Nephron (organoid): ENCODE measurements around the gene FUT8.

Source experiments
- H3K27ac Mint-ChIP-seq, 3 experiments: 2 replicates each; pipeline ENCODE4 v1.8.0; 2020; ENCODE audit warnings: mixed read lengths in 3 of 3, mild to moderate bottlenecking in 2 of 3, moderate library complexity in 1 of 3
- H3K27me3 Mint-ChIP-seq: 2 replicates; pipeline ENCODE4 v1.8.0; 2021; ENCODE audit warnings: low read depth, mild to moderate bottlenecking, moderate library complexity, mixed read lengths
- H3K36me3 Mint-ChIP-seq: 2 replicates; pipeline ENCODE4 v1.8.0; 2020; ENCODE audit warnings: low read depth, mixed read lengths
- H3K4me1 Mint-ChIP-seq: 2 replicates; pipeline ENCODE4 v1.8.0; 2020; ENCODE audit warnings: mixed read lengths
- H3K4me3 Mint-ChIP-seq, 3 experiments: 2 replicates each; pipeline ENCODE4 v1.8.0; 2020; ENCODE audit warnings: mild to moderate bottlenecking in 3 of 3, mixed read lengths in 3 of 3, moderate library complexity in 2 of 3
- H3K9me3 Mint-ChIP-seq: 2 replicates; pipeline ENCODE4 v1.8.0; 2020; ENCODE audit warnings: mixed read lengths
- TF ChIP-seq, protein P1 (sequence below), 3 experiments: fragments of 200-600 bp; sonication (generic); IDR thresholded peaks; one replicate each; pipeline ENCODE4 v1.5.0; 2021; ENCODE audit warnings: antibody characterized with exemption in 3 of 3; ENCODE audit not compliant: unreplicated experiment in 3 of 3

The FUT8 gene

DNA sequence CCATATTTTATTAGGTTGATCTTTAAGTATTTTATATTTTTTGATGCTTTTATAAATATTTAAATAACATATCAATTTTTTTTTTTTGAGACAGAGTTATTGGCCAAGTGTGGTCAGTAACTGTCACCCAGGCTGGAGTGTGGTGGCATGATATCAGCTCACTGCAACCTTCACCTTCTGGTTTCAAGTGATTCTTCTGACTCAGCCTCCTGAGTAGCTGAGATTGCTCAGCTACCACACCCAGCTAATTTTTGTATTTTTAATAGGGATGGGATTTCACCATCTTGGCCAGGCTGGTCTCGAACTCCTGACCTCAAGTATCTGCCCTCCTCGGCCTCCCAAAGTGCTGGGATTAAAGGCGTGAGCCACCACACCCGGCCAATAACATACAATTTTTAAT, 71.1 kb downstream of the FUT8 start:
- no peak overlapping the region for H3K4me3 Mint-ChIP-seq
- no peak overlapping the region for H3K27ac Mint-ChIP-seq
- no peaks in the 10 kb centered on the region for H3K36me3 Mint-ChIP-seq
- TF ChIP-seq, protein P1, sequence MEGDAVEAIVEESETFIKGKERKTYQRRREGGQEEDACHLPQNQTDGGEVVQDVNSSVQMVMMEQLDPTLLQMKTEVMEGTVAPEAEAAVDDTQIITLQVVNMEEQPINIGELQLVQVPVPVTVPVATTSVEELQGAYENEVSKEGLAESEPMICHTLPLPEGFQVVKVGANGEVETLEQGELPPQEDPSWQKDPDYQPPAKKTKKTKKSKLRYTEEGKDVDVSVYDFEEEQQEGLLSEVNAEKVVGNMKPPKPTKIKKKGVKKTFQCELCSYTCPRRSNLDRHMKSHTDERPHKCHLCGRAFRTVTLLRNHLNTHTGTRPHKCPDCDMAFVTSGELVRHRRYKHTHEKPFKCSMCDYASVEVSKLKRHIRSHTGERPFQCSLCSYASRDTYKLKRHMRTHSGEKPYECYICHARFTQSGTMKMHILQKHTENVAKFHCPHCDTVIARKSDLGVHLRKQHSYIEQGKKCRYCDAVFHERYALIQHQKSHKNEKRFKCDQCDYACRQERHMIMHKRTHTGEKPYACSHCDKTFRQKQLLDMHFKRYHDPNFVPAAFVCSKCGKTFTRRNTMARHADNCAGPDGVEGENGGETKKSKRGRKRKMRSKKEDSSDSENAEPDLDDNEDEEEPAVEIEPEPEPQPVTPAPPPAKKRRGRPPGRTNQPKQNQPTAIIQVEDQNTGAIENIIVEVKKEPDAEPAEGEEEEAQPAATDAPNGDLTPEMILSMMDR (IDR thresholded peaks at IDR 0.05; ENCODE audit: unreplicated experiment in 3 of 3), result no peak
- no peaks in the 10 kb centered on the region for H3K9me3 Mint-ChIP-seq
- no peaks in the 10 kb centered on the region for H3K27me3 Mint-ChIP-seq
- no peaks in the 10 kb centered on the region for H3K4me1 Mint-ChIP-seq

DNA sequence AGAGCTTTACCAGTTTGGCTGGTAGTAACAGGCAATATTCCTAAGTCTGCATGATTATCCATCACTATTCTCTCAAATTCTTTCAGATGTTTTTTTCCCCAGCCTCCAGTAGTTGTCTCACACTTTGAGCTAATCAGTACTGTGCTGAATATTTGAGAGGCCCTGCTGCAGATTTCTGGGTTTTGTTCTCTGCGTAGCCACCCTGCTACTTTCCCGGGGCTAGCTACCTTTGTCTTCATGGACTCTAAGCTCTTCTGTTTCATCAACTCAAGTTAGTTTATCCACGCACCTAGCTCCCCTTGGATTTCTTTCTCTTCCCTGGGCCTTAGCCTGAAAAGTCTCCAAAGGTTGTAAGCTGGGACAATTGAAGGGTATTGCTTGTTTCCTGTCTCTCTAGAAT, 73.0 kb downstream of the FUT8 start:
- no peak overlapping the region for H3K4me3 Mint-ChIP-seq
- no peaks in the 10 kb centered on the region for H3K4me1 Mint-ChIP-seq
- no peaks in the 10 kb centered on the region for H3K27me3 Mint-ChIP-seq
- TF ChIP-seq, protein P1 (IDR thresholded peaks at IDR 0.05; ENCODE audit: unreplicated experiment in 3 of 3), result no peak
- no peak overlapping the region for H3K27ac Mint-ChIP-seq
- H3K36me3 Mint-ChIP-seq, result no peaks in the 10 kb centered on the region
- no peaks in the 10 kb centered on the region for H3K9me3 Mint-ChIP-seq

DNA sequence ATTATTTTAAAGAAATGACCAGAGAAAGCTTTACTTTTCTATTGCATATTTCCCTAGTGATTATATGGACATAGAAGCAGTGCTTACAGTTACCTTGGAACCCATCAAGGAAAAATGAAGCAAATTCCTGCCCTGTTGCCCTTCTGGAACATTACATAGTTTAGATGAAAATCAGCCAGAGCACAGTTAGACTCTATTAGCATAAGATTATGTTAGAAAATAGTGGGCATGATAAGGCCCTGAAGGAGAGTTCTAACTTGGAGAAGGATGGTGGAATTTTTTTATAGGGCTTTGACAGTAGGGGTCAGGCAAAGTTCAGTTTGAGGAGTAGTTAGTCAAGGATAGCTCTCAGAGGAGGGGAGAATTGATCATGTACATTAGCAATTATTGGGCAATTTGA, 74.3 kb downstream of the FUT8 start:
- Mint-ChIP-seq H3K4me1 (no peaks in the 10 kb centered on the region), H3K4me3 (no peak overlapping the region), H3K9me3 (no peaks in the 10 kb centered on the region), H3K27ac (no peak overlapping the region), H3K27me3 (no peaks in the 10 kb centered on the region), H3K36me3 (no peaks in the 10 kb centered on the region)
- TF ChIP-seq, protein P1 (IDR thresholded peaks at IDR 0.05; ENCODE audit: unreplicated experiment in 3 of 3), result no peak

DNA sequence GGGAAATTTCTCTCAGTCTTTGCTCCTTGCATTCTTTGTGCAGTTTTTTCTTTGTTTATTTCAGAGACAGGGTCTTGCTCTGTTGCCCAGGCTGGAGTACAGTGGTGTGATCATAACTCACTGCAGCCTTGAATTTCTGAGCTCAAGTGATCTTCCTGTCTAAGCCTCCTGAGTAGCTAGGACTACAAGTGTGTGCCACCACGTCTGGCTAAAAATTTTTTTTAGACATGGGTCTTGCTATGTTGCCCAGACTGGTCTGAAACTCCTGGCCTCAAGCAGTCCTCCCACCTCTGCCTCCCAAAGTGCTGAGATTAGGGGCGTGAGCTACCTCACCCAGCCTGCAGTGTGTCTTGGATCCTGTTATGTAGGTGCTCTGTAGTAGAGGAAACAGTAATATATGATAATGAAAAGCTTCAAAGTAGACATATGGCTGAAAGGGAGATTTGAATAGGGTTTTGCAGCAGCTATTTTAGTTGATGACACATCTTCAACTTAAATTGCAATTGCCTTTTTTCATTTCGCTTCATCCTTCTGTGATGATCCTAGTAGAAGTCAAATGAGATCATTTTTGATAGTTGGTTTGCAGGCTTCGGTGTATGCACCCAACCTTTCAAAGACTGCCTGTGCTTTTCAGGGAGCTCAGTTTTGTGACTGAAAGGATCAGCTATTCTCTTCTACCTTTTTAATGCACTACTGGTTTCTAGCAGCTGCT, 75.4 kb downstream of the FUT8 start:
- H3K9me3 Mint-ChIP-seq, result no peaks in the 10 kb centered on the region
- H3K4me1 Mint-ChIP-seq, result no peaks in the 10 kb centered on the region
- H3K27ac Mint-ChIP-seq, result no peak overlapping the region
- no peaks in the 10 kb centered on the region for H3K27me3 Mint-ChIP-seq
- H3K4me3 Mint-ChIP-seq, result no peak overlapping the region
- TF ChIP-seq, protein P1 (IDR thresholded peaks at IDR 0.05; ENCODE audit: unreplicated experiment in 3 of 3), result no peak
- no peaks in the 10 kb centered on the region for H3K36me3 Mint-ChIP-seq

DNA sequence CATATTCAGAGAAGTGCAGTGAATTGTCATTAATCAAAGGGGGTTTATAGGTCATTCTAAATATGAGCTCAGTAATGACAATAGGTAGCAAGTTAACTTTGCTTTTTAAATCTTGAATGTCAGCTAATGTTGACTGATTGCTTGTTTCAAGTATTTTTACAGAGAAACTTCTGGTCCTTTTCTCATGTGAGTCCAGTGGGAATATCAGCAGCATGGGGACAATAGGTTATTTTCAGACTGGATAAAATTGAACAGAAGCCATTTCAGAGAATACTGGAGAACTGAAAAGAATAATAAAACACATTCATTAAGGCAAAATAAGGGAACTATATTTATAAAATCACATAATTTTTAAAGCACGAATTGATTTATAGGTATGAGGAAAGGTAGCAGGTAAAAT, 78.7 kb downstream of the FUT8 start:
- Mint-ChIP-seq H3K4me1 (no peaks in the 10 kb centered on the region), H3K4me3 (no peak overlapping the region), H3K36me3 (no peaks in the 10 kb centered on the region)

More for the DNA sequence above, 78.7 kb downstream of the FUT8 start:
- Mint-ChIP-seq H3K27ac (no peak overlapping the region), H3K27me3 (no peaks in the 10 kb centered on the region), H3K9me3 (peaks cover under 1% of the 10 kb centered on the region)
- TF ChIP-seq, protein P1 (IDR thresholded peaks at IDR 0.05; ENCODE audit: unreplicated experiment in 3 of 3), result no peak
